ENCODE measurements around the gene TSPAN16.

The TSPAN16 gene

DNA sequence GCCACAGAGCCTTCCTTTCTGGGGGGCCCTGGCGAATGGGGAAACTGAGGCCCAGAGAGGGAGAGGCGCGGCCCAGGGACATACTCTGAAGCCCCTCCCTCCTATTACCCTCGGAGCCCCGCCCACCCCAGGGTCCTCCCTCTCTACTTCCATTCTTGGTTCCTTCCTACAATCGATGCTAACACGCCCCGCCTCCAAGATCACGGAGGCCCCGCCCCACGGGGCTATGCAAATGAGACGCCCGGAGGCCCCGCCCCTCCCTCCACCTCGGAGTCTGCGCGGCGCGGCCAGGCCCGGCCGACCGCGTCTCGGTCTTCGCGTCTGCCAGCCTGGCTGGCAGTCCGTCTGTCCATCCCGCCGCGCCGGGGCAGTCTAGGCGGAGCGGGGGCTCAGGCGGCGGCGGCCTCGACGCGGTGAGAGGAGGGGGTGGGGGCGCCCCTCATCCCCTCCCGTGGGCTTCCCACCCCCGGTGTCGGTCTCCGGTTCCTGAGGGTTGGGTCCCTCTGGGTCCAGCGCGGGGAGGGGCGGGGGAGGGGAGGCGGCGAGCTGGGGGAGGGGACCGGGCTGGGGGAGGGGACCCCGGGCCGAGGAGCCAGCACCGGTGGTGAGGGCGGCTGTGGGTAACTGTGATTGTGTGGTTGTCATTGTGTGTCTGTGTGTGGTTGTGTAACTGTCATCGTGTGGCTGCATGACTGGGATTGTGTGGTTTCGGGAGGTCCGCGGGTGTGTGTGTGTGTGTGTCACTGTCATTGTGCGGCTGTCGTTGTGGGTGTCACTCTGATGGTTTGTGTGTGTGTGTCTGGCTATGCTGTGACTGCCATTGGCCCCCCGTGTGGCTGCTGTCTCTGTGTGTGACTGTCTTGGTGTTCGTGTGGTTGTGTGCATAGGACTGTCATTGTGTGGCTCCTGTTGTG, 59.5 kb downstream of the TSPAN16 start, which contains the start of gene PLPPR2:
PLPPR2 (plus strand) TSS at position 273 of the 914 bp plus-strand sequence. CDS start 2,242 bp downstream, outside the sequence.
- H3K4me1 ChIP-seq (ENCODE audit: control insufficient read depth, insufficient read depth, low read length) = peaks cover 11% of the 10 kb centered on the region
- peak within 1 kb of the TSS; percentile 81 for H3K4me3 ChIP-seq (ENCODE audit: low read length)
- DNase-seq (ENCODE audit: low read depth) = peak; percentile 98
- peak within 1 kb of the TSS; percentile 84 for H3K9ac ChIP-seq (ENCODE audit: low read length)
- no peaks in the 10 kb centered on the region for H3K9me3 ChIP-seq (ENCODE audit: control insufficient read depth, low read length)
- H3K36me3 ChIP-seq (ENCODE audit: control insufficient read depth, insufficient read depth, low read length, severe bottlenecking) = peaks cover 14% of the 10 kb centered on the region
- no peaks in the 10 kb centered on the region for H3K27me3 ChIP-seq (replicated peaks; ENCODE audit: control insufficient read depth, insufficient read depth, low read length)

DNA sequence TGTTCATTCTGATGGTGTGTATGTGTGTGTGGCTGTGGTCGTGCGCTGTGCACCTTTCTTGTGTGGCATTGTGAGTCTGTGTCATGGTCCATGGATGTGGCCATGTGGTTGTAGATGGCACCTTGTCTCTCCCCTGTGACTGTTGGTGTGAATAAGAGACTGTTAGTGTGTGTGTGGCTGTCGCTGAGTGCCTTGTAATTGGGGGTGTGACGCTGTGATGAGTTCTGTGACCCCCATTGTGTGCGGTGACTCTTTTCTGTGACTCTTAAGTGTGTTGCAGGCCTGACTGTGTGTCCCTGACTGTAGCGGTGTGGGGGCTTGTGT, 60.1 kb downstream of the TSPAN16 start:
- Histone ChIP-seq H3K4me3 (ENCODE audit: low read length) (peak overlapping the region; percentile 81), H3K9me3 (ENCODE audit: control insufficient read depth, low read length) (no peaks in the 10 kb centered on the region), H3K27me3 (replicated peaks; ENCODE audit: control insufficient read depth, insufficient read depth, low read length) (no peaks in the 10 kb centered on the region), H3K4me1 (ENCODE audit: control insufficient read depth, insufficient read depth, low read length) (peaks cover 11% of the 10 kb centered on the region), H3K36me3 (ENCODE audit: control insufficient read depth, insufficient read depth, low read length, severe bottlenecking) (peaks cover 18% of the 10 kb centered on the region), H3K9ac (ENCODE audit: low read length) (peak overlapping the region; percentile 84)
- no peak for DNase-seq (ENCODE audit: low read depth)

DNA sequence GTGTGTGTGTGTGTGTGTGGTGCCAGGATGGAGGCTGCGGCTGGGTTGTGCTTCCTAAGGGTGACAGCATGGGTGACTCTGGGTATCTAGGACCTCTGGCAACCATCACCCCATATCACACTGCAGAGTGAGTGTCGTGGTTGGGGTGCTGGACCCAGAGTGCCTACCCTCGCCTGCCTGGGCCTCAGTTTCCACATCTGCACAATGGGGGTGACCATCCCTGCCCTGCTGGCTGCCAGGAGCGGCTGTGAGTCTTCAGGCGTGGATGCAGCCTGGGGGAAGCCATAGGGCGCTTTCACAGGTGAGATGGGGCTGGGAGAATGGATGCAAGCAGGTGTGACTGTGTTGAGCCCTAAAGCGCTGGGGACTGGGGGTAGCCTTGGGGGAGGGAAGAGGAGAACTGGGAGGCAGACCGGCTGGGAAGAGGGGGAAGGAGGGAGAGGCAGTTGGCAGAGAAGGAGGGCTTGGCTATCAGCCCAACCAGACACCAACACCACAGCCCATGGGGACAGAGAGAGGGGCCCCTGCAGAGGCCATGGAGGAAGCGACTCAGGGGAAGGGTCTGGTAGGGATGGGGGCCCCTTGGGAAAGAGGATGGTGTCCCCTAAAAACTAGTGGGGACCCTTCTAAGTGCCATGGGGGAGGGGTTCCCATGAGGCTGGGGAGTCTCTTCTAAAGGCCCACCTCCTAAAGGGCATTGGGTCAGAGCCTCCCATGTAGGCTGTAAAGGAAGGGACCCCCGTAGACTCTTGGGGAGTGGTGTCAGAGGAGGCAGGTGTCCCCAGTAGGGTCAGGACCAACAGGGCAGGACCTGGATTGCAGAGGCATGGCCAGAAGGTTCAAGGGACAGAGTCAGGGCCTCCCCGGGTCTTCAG, 61.0 kb downstream of the TSPAN16 start:
- H3K27me3 ChIP-seq (replicated peaks; ENCODE audit: control insufficient read depth, insufficient read depth, low read length) = no peaks in the 10 kb centered on the region

GRCh38 chr19:11359421-11359820, 63.5 kb downstream of the TSPAN16 start:
- H3K27me3 ChIP-seq (replicated peaks; ENCODE audit: control insufficient read depth, insufficient read depth, low read length) = no peaks in the 10 kb centered on the region

More for the DNA sequence above, 61.0 kb downstream of the TSPAN16 start:
- no peak for DNase-seq (ENCODE audit: low read depth)
- H3K4me1 ChIP-seq (ENCODE audit: control insufficient read depth, insufficient read depth, low read length) = peaks cover 11% of the 10 kb centered on the region
- H3K4me3 ChIP-seq (ENCODE audit: low read length) = peak overlapping the region; percentile 81
- no peaks in the 10 kb centered on the region for H3K9me3 ChIP-seq (ENCODE audit: control insufficient read depth, low read length)
- no peak overlapping the region for H3K9ac ChIP-seq (ENCODE audit: low read length)
- H3K36me3 ChIP-seq (ENCODE audit: control insufficient read depth, insufficient read depth, low read length, severe bottlenecking) = peaks cover 26% of the 10 kb centered on the region

DNA sequence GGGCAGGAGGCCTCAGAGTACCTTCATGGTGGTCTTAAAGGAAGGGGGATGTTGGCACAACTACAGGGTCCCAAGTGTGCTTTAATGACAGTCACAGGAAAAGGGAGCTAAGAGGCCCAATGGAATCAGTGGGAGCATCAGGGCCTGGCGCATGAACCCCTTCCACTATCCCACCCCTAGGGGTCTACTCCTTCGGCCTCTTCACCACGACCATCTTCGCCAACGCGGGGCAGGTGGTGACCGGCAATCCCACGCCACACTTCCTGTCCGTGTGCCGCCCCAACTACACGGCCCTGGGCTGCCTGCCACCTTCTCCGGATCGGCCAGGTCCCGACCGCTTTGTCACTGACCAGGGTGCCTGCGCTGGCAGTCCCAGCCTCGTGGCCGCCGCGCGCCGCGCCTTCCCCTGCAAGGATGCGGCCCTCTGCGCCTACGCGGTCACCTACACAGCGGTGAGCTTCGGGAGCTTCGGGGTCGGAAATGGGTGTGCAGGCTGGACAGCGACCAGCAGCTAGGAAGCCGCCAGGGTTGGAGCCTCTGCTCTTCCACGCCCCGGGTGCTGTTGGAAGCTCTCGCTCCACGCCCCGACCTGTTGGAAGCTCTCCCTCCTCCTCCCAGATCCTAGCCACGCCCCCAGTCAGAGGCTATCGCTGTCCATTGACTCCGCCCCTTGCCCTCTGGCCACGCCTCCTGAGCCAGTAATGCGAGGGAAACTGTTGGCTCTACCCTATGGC, 65.2 kb downstream of the TSPAN16 start:
- DNase-seq (ENCODE audit: low read depth) = no peak
- H3K9me3 ChIP-seq (ENCODE audit: control insufficient read depth, low read length) = no peaks in the 10 kb centered on the region
- peaks cover 44% of the 10 kb centered on the region for H3K36me3 ChIP-seq (ENCODE audit: control insufficient read depth, insufficient read depth, low read length, severe bottlenecking)
- peaks cover 5% of the 10 kb centered on the region for H3K4me1 ChIP-seq (ENCODE audit: control insufficient read depth, insufficient read depth, low read length)
- H3K9ac ChIP-seq (ENCODE audit: low read length) = no peak overlapping the region
- no peaks in the 10 kb centered on the region for H3K27me3 ChIP-seq (replicated peaks; ENCODE audit: control insufficient read depth, insufficient read depth, low read length)
- H3K4me3 ChIP-seq (ENCODE audit: low read length) = no peak overlapping the region

More at GRCh38 chr19:11359421-11359820, 63.5 kb downstream of the TSPAN16 start:
- peaks cover 35% of the 10 kb centered on the region for H3K36me3 ChIP-seq (ENCODE audit: control insufficient read depth, insufficient read depth, low read length, severe bottlenecking)
- peaks cover 11% of the 10 kb centered on the region for H3K4me1 ChIP-seq (ENCODE audit: control insufficient read depth, insufficient read depth, low read length)
- no peaks in the 10 kb centered on the region for H3K9me3 ChIP-seq (ENCODE audit: control insufficient read depth, low read length)
- H3K9ac ChIP-seq (ENCODE audit: low read length) = no peak overlapping the region
- H3K4me3 ChIP-seq (ENCODE audit: low read length) = no peak overlapping the region
- DNase-seq (ENCODE audit: low read depth) = no peak

GRCh38 chr19:11361771-11362731, 66.1 kb downstream of the TSPAN16 start:
- Histone ChIP-seq H3K36me3 (ENCODE audit: control insufficient read depth, insufficient read depth, low read length, severe bottlenecking) (peaks cover 44% of the 10 kb centered on the region), H3K4me3 (ENCODE audit: low read length) (no peak overlapping the region), H3K4me1 (ENCODE audit: control insufficient read depth, insufficient read depth, low read length) (no peaks in the 10 kb centered on the region), H3K9ac (ENCODE audit: low read length) (no peak overlapping the region), H3K9me3 (ENCODE audit: control insufficient read depth, low read length) (no peaks in the 10 kb centered on the region), H3K27me3 (replicated peaks; ENCODE audit: control insufficient read depth, insufficient read depth, low read length) (no peaks in the 10 kb centered on the region)
- no peak for DNase-seq (ENCODE audit: low read depth)

DNA sequence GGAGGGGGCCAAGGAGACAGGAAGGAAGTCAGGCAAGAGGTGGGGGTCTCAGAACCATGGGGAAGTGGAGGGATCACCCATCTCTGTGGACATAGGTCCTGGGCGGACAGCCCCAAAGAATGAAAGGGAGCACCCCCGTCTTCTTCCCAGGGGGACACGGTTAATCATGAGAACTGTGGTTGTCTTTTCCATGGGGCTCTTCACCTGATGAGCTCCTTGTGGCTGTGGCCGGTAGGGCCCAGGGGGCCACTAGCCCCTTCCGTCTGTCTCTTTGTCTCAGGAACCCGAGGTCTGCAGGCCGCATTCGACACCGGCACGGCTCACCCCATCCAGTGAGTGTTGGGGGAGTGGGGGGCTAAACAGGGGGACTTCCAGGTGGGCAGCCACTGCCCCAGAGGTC, 67.9 kb downstream of the TSPAN16 start:
- H3K4me3 ChIP-seq (ENCODE audit: low read length) = no peak overlapping the region
- H3K36me3 ChIP-seq (ENCODE audit: control insufficient read depth, insufficient read depth, low read length, severe bottlenecking) = peaks cover 42% of the 10 kb centered on the region
- H3K9me3 ChIP-seq (ENCODE audit: control insufficient read depth, low read length) = no peaks in the 10 kb centered on the region
- H3K9ac ChIP-seq (ENCODE audit: low read length) = no peak overlapping the region
- DNase-seq (ENCODE audit: low read depth) = no peak
- H3K4me1 ChIP-seq (ENCODE audit: control insufficient read depth, insufficient read depth, low read length) = no peaks in the 10 kb centered on the region
- H3K27me3 ChIP-seq (replicated peaks; ENCODE audit: control insufficient read depth, insufficient read depth, low read length) = no peaks in the 10 kb centered on the region

- no peak overlapping the region for H3K9ac ChIP-seq (ENCODE audit: low read length)
- no peak overlapping the region for H3K4me3 ChIP-seq (ENCODE audit: low read length)
- no peaks in the 10 kb centered on the region for H3K4me1 ChIP-seq (ENCODE audit: control insufficient read depth, insufficient read depth, low read length)
- H3K36me3 ChIP-seq (ENCODE audit: control insufficient read depth, insufficient read depth, low read length, severe bottlenecking) = peaks cover 40% of the 10 kb centered on the region
- DNase-seq (ENCODE audit: low read depth) = no peak
- H3K9me3 ChIP-seq (ENCODE audit: control insufficient read depth, low read length) = no peaks in the 10 kb centered on the region
- no peaks in the 10 kb centered on the region for H3K27me3 ChIP-seq (replicated peaks; ENCODE audit: control insufficient read depth, insufficient read depth, low read length)
Observed at GRCh38 chr19:11364296-11364904, 68.4 kb downstream of the TSPAN16 start.

GRCh38 chr19:11364935-11365334, 69.0 kb downstream of the TSPAN16 start:
- Histone ChIP-seq H3K36me3 (ENCODE audit: control insufficient read depth, insufficient read depth, low read length, severe bottlenecking) (peaks cover 35% of the 10 kb centered on the region), H3K27me3 (replicated peaks; ENCODE audit: control insufficient read depth, insufficient read depth, low read length) (no peaks in the 10 kb centered on the region), H3K9me3 (ENCODE audit: control insufficient read depth, low read length) (no peaks in the 10 kb centered on the region), H3K4me3 (ENCODE audit: low read length) (no peak overlapping the region), H3K4me1 (ENCODE audit: control insufficient read depth, insufficient read depth, low read length) (no peaks in the 10 kb centered on the region), H3K9ac (ENCODE audit: low read length) (no peak overlapping the region)
- DNase-seq (ENCODE audit: low read depth) = no peak
